Measurements from ENCODE around the gene ZNF79.

DNA sequence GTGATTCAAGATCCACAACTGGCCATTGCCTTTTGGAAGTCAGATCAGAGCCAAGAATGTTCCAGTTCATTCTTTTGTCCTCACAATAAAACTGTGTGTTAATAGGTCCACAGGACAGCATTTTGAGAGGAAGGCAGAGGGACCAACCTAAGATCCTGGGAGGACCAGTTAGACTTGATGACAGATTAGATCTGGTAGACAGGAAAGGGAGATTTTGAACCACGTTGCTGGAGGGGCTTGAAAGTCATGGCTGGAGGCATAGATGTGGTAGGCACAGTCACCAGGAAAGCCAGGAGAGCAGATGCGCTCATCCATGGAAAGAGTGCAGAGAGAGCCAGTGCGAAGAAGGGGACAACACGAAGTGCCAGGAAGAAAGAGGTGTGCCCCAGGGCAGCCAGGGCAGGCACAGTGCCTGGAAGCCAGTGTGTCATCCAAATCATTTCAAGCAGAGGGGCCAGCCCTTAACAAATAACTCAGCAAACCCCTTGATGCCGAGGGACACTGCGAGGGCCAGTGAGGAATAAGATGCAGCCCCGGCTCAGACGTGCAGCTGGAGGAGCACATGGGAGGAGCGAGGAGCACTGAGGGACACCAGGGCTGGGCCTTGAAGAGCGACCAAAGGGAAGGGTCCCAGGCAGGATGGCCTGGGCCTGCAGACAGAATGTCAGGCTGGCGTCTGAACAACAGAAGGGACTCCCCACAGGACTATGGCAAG is 40.0 kb upstream of the ZNF79 start:
- TF ChIP-seq, protein P1, sequence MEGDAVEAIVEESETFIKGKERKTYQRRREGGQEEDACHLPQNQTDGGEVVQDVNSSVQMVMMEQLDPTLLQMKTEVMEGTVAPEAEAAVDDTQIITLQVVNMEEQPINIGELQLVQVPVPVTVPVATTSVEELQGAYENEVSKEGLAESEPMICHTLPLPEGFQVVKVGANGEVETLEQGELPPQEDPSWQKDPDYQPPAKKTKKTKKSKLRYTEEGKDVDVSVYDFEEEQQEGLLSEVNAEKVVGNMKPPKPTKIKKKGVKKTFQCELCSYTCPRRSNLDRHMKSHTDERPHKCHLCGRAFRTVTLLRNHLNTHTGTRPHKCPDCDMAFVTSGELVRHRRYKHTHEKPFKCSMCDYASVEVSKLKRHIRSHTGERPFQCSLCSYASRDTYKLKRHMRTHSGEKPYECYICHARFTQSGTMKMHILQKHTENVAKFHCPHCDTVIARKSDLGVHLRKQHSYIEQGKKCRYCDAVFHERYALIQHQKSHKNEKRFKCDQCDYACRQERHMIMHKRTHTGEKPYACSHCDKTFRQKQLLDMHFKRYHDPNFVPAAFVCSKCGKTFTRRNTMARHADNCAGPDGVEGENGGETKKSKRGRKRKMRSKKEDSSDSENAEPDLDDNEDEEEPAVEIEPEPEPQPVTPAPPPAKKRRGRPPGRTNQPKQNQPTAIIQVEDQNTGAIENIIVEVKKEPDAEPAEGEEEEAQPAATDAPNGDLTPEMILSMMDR (IDR thresholded peaks at IDR 0.05; ENCODE audit: insufficient read depth, low read length, poor library complexity, severe bottlenecking): no peak
- no peak for TF ChIP-seq EZH2phosphoT487 (conservative IDR thresholded peaks at IDR 0.05; ENCODE audit: low read length)
